HG02571 (cell line): Measurements from ENCODE around the gene NEK1.

Experiments used
- ATAC-seq: cut with Tn5 transposase; IDR thresholded peaks from one replicate; pipeline ENCODE4 v1.9.1; 2021; ENCODE audit warnings: mild to moderate bottlenecking, moderate library complexity; ENCODE audit not compliant: unreplicated experiment

NEK1 gene, protein sequence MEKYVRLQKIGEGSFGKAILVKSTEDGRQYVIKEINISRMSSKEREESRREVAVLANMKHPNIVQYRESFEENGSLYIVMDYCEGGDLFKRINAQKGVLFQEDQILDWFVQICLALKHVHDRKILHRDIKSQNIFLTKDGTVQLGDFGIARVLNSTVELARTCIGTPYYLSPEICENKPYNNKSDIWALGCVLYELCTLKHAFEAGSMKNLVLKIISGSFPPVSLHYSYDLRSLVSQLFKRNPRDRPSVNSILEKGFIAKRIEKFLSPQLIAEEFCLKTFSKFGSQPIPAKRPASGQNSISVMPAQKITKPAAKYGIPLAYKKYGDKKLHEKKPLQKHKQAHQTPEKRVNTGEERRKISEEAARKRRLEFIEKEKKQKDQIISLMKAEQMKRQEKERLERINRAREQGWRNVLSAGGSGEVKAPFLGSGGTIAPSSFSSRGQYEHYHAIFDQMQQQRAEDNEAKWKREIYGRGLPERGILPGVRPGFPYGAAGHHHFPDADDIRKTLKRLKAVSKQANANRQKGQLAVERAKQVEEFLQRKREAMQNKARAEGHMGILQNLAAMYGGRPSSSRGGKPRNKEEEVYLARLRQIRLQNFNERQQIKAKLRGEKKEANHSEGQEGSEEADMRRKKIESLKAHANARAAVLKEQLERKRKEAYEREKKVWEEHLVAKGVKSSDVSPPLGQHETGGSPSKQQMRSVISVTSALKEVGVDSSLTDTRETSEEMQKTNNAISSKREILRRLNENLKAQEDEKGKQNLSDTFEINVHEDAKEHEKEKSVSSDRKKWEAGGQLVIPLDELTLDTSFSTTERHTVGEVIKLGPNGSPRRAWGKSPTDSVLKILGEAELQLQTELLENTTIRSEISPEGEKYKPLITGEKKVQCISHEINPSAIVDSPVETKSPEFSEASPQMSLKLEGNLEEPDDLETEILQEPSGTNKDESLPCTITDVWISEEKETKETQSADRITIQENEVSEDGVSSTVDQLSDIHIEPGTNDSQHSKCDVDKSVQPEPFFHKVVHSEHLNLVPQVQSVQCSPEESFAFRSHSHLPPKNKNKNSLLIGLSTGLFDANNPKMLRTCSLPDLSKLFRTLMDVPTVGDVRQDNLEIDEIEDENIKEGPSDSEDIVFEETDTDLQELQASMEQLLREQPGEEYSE (N-terminal part only)

GRCh38 chr4:169611991-169612870 is at the start of gene NEK1:
Gene NEK1 (minus strand): TSS chr4:169612583. CDS start chr4:169602630, 9,953 bp downstream.
- ATAC-seq, result peak; percentile 97

- no peak for ATAC-seq
Measured at GRCh38 chr4:169661761-169662160, 49.4 kb upstream of the NEK1 start.

DNA sequence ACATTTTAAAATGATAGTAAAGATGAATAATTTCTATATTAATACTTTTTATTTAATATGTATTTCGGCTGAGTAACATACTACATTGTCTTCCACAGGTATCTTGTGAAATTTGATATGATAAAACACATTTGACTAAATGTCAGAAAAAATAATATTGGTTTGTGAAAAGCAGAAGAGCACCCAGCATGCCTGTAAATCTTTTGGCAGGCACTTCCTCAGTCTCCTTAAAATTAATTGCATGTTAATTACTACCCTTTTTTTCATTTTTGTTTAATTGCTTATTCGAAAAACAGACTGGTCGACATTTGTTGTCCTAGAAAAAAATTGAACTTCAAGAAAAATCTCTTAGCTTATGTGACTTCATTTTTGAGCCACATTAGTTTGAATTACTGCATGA is 48.5 kb upstream of the NEK1 start:
- no peak for ATAC-seq

- peak; percentile 98 for ATAC-seq
Measured at GRCh38 chr4:169659716-169660670, 47.6 kb upstream of the NEK1 start.

- ATAC-seq, result no peak
Measured at GRCh38 chr4:169658975-169659715, 46.8 kb upstream of the NEK1 start.

- no peak for ATAC-seq
Measured at GRCh38 chr4:169658196-169658595, 45.8 kb upstream of the NEK1 start.

GRCh38 chr4:169657470-169658107 is 45.2 kb upstream of the NEK1 start:
- ATAC-seq, result no peak

- no peak for ATAC-seq
Measured at GRCh38 chr4:169655401-169655800, 43.0 kb upstream of the NEK1 start.

DNA sequence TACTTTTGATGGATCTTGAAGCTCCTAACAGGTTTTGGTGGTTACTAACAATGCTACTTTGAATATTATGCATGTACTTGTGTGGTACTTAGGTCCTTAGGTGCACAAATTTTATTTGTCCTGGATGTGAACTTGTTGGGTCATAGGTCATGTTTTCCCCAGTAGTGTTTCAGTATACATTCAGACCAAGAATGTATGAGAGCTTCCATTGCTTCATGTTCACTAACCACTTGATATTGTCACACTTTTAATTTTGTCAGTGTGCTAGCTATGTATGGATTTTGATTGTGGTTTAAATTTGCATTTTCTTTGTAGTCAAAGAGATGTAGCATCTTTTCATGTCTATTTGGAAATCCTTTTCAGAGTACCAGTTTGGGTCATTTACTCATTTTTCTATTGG is 40.2 kb upstream of the NEK1 start:
- no peak for ATAC-seq

DNA sequence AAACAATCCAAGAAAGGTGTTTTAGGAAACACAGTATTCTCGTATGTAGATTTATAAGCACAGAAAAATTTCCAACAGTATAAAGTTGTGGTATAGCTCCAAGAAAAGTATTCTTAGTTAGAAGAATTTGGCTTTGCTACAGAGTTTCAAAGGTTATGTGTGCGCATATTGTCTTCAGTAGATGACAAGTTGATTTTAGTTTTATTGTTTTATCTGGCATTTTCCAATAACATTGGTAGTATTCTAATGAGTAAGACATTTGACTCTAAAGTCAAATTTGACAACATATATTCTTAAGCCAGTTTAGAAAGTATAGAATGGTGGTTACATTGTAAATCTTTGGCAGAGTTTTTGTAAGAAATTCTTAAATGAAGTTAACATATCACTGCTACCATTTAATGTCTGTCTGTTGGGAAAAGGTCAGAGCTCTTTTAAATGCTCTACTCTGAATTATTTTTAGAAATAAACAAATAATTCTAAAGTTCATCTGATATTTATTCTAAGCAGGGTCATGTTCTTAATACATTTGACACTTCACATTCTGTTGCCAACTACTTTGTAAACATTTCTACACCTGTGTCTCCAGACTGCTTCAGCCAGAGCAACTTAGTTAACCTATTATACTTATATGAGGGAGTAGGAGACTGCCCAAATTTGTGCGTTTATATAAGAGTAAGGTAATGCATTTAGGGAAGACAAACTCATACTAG is 38.0 kb upstream of the NEK1 start:
- ATAC-seq, result no peak

DNA sequence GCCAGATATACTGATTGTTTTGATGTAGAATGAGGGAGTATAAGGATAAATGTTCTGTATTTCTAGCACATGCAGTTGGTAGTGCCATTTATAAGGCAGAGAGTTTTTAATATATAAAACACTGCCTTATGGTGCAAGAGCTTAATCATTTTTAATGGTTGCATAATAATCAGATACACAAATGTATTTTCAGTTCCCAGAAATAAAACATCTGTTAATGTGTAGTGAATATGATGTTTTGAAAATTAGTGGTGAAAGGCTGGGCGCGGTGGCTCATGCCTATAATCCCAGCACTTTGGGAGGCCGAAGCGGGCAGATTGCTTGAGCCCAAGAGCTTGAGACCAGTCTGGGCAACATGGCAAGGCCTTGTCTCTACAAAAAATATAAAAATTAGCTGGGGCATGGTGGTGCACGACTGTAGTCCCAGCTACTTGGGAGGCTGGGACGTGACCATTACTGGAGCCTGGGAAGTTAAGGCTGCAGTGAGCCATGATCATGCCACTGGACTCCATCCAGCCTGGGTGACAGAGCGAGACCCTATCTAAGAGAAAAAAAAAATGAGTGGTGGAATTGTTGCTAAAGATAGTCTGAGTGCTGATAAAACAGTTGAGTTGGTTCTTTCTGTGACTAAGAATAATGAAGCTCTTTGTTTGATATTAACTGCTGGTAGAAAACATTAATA is 37.3 kb upstream of the NEK1 start:
- no peak for ATAC-seq

DNA sequence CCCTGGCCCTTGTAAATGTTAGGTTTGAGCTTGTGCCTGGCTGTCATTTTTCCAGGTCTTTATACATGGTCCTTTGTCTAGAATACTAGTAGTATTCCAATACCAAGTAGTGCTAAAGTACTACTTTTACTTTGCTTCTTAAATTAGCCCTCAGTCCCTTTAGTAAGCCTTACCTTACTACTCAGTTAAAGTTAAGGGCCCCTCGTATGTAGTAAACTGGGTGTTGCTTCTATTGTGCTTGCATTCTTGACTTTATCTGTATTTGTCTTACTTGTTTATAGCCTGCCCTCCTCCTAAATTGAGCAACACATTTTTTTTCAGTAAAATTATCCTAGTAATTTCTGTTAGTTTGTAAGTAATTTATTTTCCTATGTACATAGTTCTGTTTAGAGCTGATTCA is 33.2 kb upstream of the NEK1 start:
- no peak for ATAC-seq

- no peak for ATAC-seq
Measured at GRCh38 chr4:169644802-169645201, 32.4 kb upstream of the NEK1 start.

DNA sequence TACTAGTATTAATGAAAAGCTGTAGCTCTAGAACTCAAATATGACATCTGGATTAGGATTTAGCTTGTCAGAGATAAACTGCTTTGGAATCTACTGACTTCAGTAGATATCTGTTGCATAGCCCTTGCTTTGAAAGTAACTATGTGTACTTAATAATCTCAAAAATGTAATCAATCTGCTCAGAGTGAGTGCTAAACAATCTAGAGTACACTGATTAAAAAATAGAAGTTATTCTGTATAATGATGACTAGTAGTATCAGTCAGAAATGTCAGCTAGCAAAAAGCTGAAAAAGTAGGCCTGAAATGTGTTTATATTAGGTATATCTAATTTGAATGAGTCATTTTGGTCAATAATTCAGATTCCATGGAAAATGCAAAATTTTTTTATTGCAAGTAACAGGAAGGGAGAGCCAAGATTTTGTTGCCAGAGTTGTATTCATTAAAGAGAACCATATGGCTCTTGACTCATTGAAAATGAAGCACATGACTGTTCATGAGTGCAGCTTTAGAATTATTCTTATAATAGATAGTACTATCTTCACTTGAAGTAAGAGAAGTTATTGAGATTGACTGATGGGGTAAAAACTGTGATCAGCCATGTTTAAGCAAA is 28.0 kb upstream of the NEK1 start:
- no peak for ATAC-seq

- no peak for ATAC-seq
Measured at GRCh38 chr4:169634975-169635374, 22.6 kb upstream of the NEK1 start.

GRCh38 chr4:169632896-169633295 is 20.5 kb upstream of the NEK1 start:
- ATAC-seq, result no peak
